Measurements from ENCODE around the gene BBX. TPM values are rescaled to one million over a fixed set of nuclear protein-coding genes. Genes with fewer than 3 reads are reported as not detected.
A peak's percentile ranks its signal among the peaks of the same experiment; 100 is the strongest.

BBX gene
- total RNA-seq, 1 experiment from 2014 or later = 66.8 TPM

DNA sequence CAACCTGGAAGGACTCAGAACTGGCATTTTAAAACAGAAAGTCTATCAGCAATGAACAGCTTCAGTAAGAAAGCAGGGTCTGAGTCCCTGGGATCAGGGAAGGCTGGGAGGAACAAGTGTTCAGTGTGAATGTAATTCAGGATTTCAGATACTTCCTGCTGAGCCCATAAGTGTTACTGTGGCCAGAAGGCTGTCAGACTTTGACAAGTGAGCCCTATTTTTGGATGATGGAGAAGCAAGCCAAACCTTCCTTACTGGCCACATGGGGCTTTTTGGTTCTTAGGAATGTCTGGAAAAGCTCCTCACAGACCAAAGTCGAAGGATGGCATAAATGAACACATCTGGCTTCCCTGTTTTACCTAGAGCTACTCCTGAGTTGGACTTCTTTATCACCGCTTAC is 157.2 kb downstream of the BBX start:
- Histone ChIP-seq H3K36me3 (ENCODE audit: low read depth, low read length) (no peaks in the 10 kb centered on the region), H4K20me1 (ENCODE audit: low read length) (no peaks in the 10 kb centered on the region; the same call in 1 of the 2 replicates), H3F3A (ENCODE audit: low read length, unreplicated experiment) (no peaks in the 10 kb centered on the region), H3K9ac (ENCODE audit: low read length) (no peak overlapping the region), H3K4me2 (ENCODE audit: low read length) (no peak overlapping the region), H3K4me1 (ENCODE audit: insufficient read depth, low read length) (no peaks in the 10 kb centered on the region), H2AFZ (ENCODE audit: low read length) (no peak overlapping the region), H3K4me3 (ENCODE audit: low read length) (no peak overlapping the region), H3K27ac (ENCODE audit: low read length) (no peak overlapping the region), H3K79me2 (ENCODE audit: low read length) (no peaks in the 10 kb centered on the region), H3K9me3 (ENCODE audit: low read length) (no peaks in the 10 kb centered on the region), H3K27me3 (ENCODE audit: low read length) (no peaks in the 10 kb centered on the region), H3K9me2 (replicated peaks; ENCODE audit: low read length) (no peaks in the 10 kb centered on the region)
- no peak for ATAC-seq
- POLR2A ChIA-PET (ENCODE audit: unreplicated experiment) = no interaction called here
- DNase-seq = no peak
- CTCF ChIA-PET = no interaction called here
- no TSS peak for BruUV-seq (replicated peaks)
- TF ChIP-seq EZH2 (IDR thresholded peaks at IDR 0.05; ENCODE audit: low read length, unreplicated experiment) = no peak
- TF ChIP-seq EZH2phosphoT487 (IDR thresholded peaks at IDR 0.05; ENCODE audit: borderline replicate concordance, low read length) = no peak
- TF ChIP-seq, protein P1, sequence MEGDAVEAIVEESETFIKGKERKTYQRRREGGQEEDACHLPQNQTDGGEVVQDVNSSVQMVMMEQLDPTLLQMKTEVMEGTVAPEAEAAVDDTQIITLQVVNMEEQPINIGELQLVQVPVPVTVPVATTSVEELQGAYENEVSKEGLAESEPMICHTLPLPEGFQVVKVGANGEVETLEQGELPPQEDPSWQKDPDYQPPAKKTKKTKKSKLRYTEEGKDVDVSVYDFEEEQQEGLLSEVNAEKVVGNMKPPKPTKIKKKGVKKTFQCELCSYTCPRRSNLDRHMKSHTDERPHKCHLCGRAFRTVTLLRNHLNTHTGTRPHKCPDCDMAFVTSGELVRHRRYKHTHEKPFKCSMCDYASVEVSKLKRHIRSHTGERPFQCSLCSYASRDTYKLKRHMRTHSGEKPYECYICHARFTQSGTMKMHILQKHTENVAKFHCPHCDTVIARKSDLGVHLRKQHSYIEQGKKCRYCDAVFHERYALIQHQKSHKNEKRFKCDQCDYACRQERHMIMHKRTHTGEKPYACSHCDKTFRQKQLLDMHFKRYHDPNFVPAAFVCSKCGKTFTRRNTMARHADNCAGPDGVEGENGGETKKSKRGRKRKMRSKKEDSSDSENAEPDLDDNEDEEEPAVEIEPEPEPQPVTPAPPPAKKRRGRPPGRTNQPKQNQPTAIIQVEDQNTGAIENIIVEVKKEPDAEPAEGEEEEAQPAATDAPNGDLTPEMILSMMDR (conservative IDR thresholded peaks at IDR 0.05; ENCODE audit: low read depth, low read length) = no peak
- intact Hi-C loops (cut with micrococcal nuclease) = loop anchor here (5.0 to 10.0 kb wide), 4 partner anchors 105 to 875 kb away; no protein-coding TSS in a partner anchor

DNA sequence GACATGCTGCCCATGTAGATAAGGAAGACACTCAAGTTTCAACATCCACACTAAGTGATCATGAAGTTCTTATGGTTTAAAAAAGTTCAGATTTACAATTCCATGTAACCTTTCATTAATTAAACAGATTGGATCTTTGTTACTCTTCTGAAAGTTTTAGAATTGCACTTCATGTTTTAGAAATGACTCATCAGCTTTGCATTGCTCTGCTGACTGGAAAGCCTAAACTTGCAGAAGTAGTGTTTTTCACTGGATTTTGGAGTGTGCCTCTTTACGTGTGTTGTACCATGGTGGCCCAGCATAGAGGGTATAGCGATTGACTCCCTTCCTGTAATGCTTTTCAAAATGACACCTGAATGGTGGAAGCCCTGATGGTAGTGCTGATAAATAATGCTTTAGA is 157.9 kb downstream of the BBX start:
- no peak overlapping the region for H3K4me3 ChIP-seq (ENCODE audit: low read length)
- no peaks in the 10 kb centered on the region for H3K79me2 ChIP-seq (ENCODE audit: low read length)
- H3K36me3 ChIP-seq (ENCODE audit: low read depth, low read length) = no peaks in the 10 kb centered on the region
- no peak overlapping the region for H3K9ac ChIP-seq (ENCODE audit: low read length)
- no peaks in the 10 kb centered on the region for H3K9me3 ChIP-seq (ENCODE audit: low read length)
- no peaks in the 10 kb centered on the region for H3F3A ChIP-seq (ENCODE audit: low read length, unreplicated experiment)
- TF ChIP-seq EZH2 (IDR thresholded peaks at IDR 0.05; ENCODE audit: low read length, unreplicated experiment) (no peak), EZH2phosphoT487 (IDR thresholded peaks at IDR 0.05; ENCODE audit: borderline replicate concordance, low read length) (no peak)
- TF ChIP-seq, protein P1 (conservative IDR thresholded peaks at IDR 0.05; ENCODE audit: low read depth, low read length) = no peak
- H3K9me2 ChIP-seq (replicated peaks; ENCODE audit: low read length) = no peaks in the 10 kb centered on the region
- ATAC-seq = peak; percentile 42
- POLR2A ChIA-PET (ENCODE audit: unreplicated experiment) = interaction anchor here (1.0 kb wide), 1 partner anchor 71 kb away, joined by 6 read pairs; no protein-coding TSS in a partner anchor
- H3K27ac ChIP-seq (ENCODE audit: low read length) = no peak overlapping the region
- no peak overlapping the region for H3K4me2 ChIP-seq (ENCODE audit: low read length)
- CTCF ChIA-PET = interaction anchor here (0.6 to 0.8 kb wide), 2 partner anchors 10 to 61 kb away, joined by 4 to 7 read pairs; no protein-coding TSS in a partner anchor
- no peak overlapping the region for H2AFZ ChIP-seq (ENCODE audit: low read length)
- intact Hi-C loops (cut with micrococcal nuclease) = no loop called here
- no peaks in the 10 kb centered on the region for H3K27me3 ChIP-seq (ENCODE audit: low read length)
- peak; percentile 11 for DNase-seq
- no TSS peak for BruUV-seq (replicated peaks)
- H4K20me1 ChIP-seq (ENCODE audit: low read length) = no peaks in the 10 kb centered on the region; the same call in 1 of the 2 replicates
- no peaks in the 10 kb centered on the region for H3K4me1 ChIP-seq (ENCODE audit: insufficient read depth, low read length)

DNA sequence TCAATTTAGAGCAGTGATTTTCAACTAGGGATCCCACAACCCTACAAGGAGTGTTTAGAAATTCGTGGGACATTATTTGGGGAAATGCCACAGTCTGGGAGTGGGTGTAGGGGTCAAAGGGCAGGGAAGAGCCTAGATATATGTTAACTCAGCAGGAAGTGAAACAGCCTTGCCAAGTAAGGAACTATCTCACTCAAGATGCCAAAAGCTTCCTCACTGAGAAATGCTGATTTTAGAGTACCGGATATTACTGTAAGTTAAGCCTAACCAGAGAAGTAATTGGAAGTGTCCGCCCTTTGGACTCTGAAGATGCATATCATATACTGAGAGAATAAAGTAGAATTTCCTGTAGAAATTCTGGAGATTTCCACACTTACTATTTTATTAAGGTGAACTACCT is 158.6 kb downstream of the BBX start:
- CTCF ChIA-PET = no interaction called here
- Histone ChIP-seq H3K9me2 (replicated peaks; ENCODE audit: low read length) (no peaks in the 10 kb centered on the region), H4K20me1 (ENCODE audit: low read length) (no peaks in the 10 kb centered on the region; the same call in 1 of the 2 replicates), H3K9ac (ENCODE audit: low read length) (no peak overlapping the region), H3K9me3 (ENCODE audit: low read length) (no peaks in the 10 kb centered on the region), H3K4me1 (ENCODE audit: insufficient read depth, low read length) (no peaks in the 10 kb centered on the region), H3K36me3 (ENCODE audit: low read depth, low read length) (no peaks in the 10 kb centered on the region), H2AFZ (ENCODE audit: low read length) (no peak overlapping the region), H3K4me3 (ENCODE audit: low read length) (no peak overlapping the region), H3K27me3 (ENCODE audit: low read length) (no peaks in the 10 kb centered on the region), H3K4me2 (ENCODE audit: low read length) (no peak overlapping the region), H3K27ac (ENCODE audit: low read length) (no peak overlapping the region), H3F3A (ENCODE audit: low read length, unreplicated experiment) (no peaks in the 10 kb centered on the region), H3K79me2 (ENCODE audit: low read length) (no peaks in the 10 kb centered on the region)
- POLR2A ChIA-PET (ENCODE audit: unreplicated experiment) = no interaction called here
- TF ChIP-seq EZH2phosphoT487 (IDR thresholded peaks at IDR 0.05; ENCODE audit: borderline replicate concordance, low read length) = no peak
- TF ChIP-seq EZH2 (IDR thresholded peaks at IDR 0.05; ENCODE audit: low read length, unreplicated experiment) = no peak
- TF ChIP-seq, protein P1 (conservative IDR thresholded peaks at IDR 0.05; ENCODE audit: low read depth, low read length) = no peak
- BruUV-seq (replicated peaks) = no TSS peak
- intact Hi-C loops (cut with micrococcal nuclease) = no loop called here
- ATAC-seq = no peak
- no peak for DNase-seq
